CD4-positive, alpha-beta memory T cell (primary cell): Measurements from ENCODE around the gene SCTR. TPM values are rescaled to one million over a fixed set of nuclear protein-coding genes. Genes with fewer than 3 reads are reported as not detected.
A peak's percentile ranks its signal among the peaks of the same experiment; 100 is the strongest.

Source experiments
- CTCF ChIA-PET: fragments of 350-600 bp; sonication (Branson Sonifier 250); formaldehyde crosslinking; loops from one replicate; lab custom pipeline; 2021; ENCODE audit warnings: inconsistent platforms; ENCODE audit not compliant: partially characterized antibody; lab: Charles Lee
- POLR2A ChIA-PET: fragments of 350-600 bp; sonication (Branson Sonifier 250); formaldehyde crosslinking; loops from one replicate; lab custom pipeline; 2021; ENCODE audit not compliant: partially characterized antibody; lab: Charles Lee
- DNase-seq, 5 donors: peaks; one replicate each; pipeline versions ENCODE4 v3.0.0 to v3.0.0-alpha.2; 2020 to 2022; ENCODE audit warnings: mixed read lengths in 1 of 5
- H3K27ac ChIP-seq: one replicate; pipeline ENCODE4 v1.7.0; 2013; ENCODE audit warnings: low read depth, low read length
- H3K27me3 ChIP-seq: 2 replicates; pipeline ENCODE4 v1.7.0; 2013; ENCODE audit warnings: mild to moderate bottlenecking, low read length, moderate library complexity; ENCODE audit not compliant: insufficient read depth
- H3K36me3 ChIP-seq: 2 replicates; pipeline ENCODE4 v1.7.0; 2013; ENCODE audit warnings: mild to moderate bottlenecking, low read length, moderate library complexity; ENCODE audit not compliant: insufficient read depth
- H3K4me1 ChIP-seq: 2 replicates; pipeline ENCODE4 v1.7.0; 2013; ENCODE audit warnings: mild to moderate bottlenecking, low read length, moderate library complexity; ENCODE audit not compliant: insufficient read depth
- H3K4me3 ChIP-seq, 2 donors: one replicate each; pipeline ENCODE4 v1.7.0; 2013; ENCODE audit warnings: low read length in 2 of 2, mild to moderate bottlenecking in 1 of 2
- H3K9me3 ChIP-seq, 2 donors: one replicate each; pipeline ENCODE4 v1.7.0; 2013; ENCODE audit warnings: low read length in 2 of 2, control low read depth in 1 of 2; ENCODE audit not compliant: control insufficient read depth in 1 of 2
- H3K27ac Mint-ChIP-seq, 7 donors: one replicate each; pipeline ENCODE4 v1.8.0; 2020 to 2021; ENCODE audit warnings: mixed read lengths in 7 of 7, mild to moderate bottlenecking in 6 of 7, inconsistent platforms in 3 of 7, moderate library complexity in 3 of 7
- H3K27me3 Mint-ChIP-seq, 2 donors: one replicate each; pipeline ENCODE4 v1.8.0; 2020 to 2021; ENCODE audit warnings: mixed read lengths in 2 of 2
- H3K36me3 Mint-ChIP-seq, 2 donors: one replicate each; pipeline ENCODE4 v1.8.0; 2020 to 2021; ENCODE audit warnings: mixed read lengths in 2 of 2, inconsistent platforms in 1 of 2, mild to moderate bottlenecking in 1 of 2
- H3K4me1 Mint-ChIP-seq, 4 donors: one replicate each; pipeline ENCODE4 v1.8.0; 2020 to 2021; ENCODE audit warnings: mixed read lengths in 4 of 4, mild to moderate bottlenecking in 1 of 4
- H3K4me3 Mint-ChIP-seq, 8 donors: one replicate each; pipeline ENCODE4 v1.8.0; 2020 to 2021; ENCODE audit warnings: mixed read lengths in 8 of 8, mild to moderate bottlenecking in 7 of 8, moderate library complexity in 6 of 8, inconsistent platforms in 3 of 8
- H3K9me3 Mint-ChIP-seq, 8 donors: one replicate each; pipeline ENCODE4 v1.8.0; 2020 to 2021; ENCODE audit warnings: mixed read lengths in 8 of 8, mild to moderate bottlenecking in 5 of 8, inconsistent platforms in 3 of 8, moderate library complexity in 1 of 8
- intact Hi-C: fragments of 100-400 bp; cut with micrococcal nuclease; formaldehyde crosslinking; loops from one replicate; pipeline ENCODE4 v1.15.1; 2023
- polyA plus RNA-seq, 2 donors: library from polyadenylated mRNA; unstranded; fragments of 300-500 nt; fragmentation: Illumina TruSeq; gene quantifications; one replicate each; pipeline ENCODE4 v1.2.3, GENCODE V29; 2021
- total RNA-seq, 2 experiments: library from RNA; stranded (reverse); gene quantifications; one replicate each; pipeline ENCODE4 v1.2.3, GENCODE V29; 2021

Gene SCTR
- total and polyA plus RNA-seq, 4 experiments from 2014 or later, result not detected

DNA sequence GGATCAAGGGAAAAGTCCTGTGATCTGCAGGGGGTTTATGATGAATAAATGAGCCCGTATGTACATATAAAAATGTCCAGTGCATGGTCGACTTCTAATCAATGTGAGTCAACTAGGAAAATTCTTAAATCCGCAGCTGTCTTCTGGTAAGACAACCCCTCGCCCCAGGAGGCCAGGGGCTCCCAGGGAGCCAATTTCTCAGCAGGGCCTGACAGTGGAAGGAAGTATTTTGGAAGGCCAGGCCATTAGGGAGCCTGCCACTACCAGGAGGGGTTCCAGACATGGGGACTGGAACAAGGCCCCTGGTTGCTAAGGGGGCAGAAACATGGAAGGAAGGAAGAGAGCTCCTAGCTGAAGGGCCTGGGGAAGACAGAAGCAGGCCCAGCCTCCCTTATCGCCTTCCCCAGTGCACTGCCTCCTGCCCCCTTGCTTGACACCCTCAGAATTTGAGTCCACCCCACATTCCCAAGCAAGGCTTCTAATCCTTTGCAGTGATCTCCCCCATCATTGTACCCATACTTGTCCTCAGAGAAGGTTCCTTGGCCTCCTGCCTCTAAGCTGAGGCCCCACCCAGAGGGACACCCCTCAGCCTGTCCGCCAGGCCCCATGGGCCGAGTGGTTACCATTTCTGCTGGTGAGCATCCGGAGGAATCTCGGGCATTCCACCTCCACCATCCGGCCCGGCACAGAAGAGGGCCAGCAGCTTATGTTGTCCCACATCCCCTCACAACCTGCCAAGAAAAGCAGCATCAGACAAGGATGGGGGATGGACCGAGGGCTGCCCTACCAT is 45.9 kb downstream of the SCTR start:
- intact Hi-C loops, result loop anchor here (5.0 kb wide), 2 partner anchors 71 to 1256 kb away; no protein-coding TSS in a partner anchor
- no peaks in the 10 kb centered on the region for H3K4me1 Mint-ChIP-seq

DNA sequence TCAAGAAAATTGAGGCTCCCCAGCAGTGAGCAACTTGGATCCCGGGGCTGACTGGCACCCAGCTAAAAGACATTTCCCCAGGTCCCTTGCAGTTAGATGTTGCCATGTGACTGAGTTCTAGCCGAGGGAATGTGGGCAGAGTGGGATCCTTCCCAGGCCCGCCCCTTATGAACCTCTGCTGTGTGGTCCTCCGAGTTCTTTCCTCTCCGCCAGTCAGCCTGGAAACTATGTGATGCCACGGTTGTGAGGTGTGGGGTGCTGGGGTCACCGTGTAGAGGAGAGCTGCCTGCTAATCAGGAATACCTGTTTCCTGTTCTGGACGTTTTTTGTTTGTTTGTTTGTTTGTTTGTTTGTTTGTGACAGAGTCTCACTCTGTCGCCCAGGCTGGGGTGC is 47.2 kb downstream of the SCTR start:
- H3K9me3 ChIP-seq, result no peaks in the 10 kb centered on the region
- Mint-ChIP-seq H3K4me3 (no peak overlapping the region), H3K9me3 (no peaks in the 10 kb centered on the region), H3K27me3 (peaks cover 5 to 8% of the 10 kb centered on the region in 2 donors), H3K4me1 (no peaks in the 10 kb centered on the region), H3K36me3 (no peaks in the 10 kb centered on the region), H3K27ac (no peak overlapping the region)
- H3K36me3 ChIP-seq, result no peaks in the 10 kb centered on the region
- intact Hi-C loops, result loop anchor here (5.0 kb wide), 2 partner anchors 70 to 1255 kb away; no protein-coding TSS in a partner anchor
- ChIA-PET CTCF (interaction anchor here (0.9 to 1.3 kb wide), 3 partner anchors 9 to 595 kb away, joined by 3 to 13 read pairs (median 3); no protein-coding TSS in a partner anchor), POLR2A (no interaction called here)
- H3K4me3 ChIP-seq, result no peak overlapping the region
- no peaks in the 10 kb centered on the region for H3K27me3 ChIP-seq
- no peak for DNase-seq
- H3K4me1 ChIP-seq, result no peaks in the 10 kb centered on the region
- no peak overlapping the region for H3K27ac ChIP-seq

More for the DNA sequence above, 45.9 kb downstream of the SCTR start:
- Mint-ChIP-seq H3K9me3 (no peaks in the 10 kb centered on the region), H3K27ac (no peak overlapping the region), H3K4me3 (no peak overlapping the region), H3K36me3 (no peaks in the 10 kb centered on the region), H3K27me3 (peaks cover 4 to 8% of the 10 kb centered on the region in 2 donors)
- DNase-seq, result no peak
- H3K9me3 ChIP-seq, result no peaks in the 10 kb centered on the region
- H3K27me3 ChIP-seq, result no peaks in the 10 kb centered on the region
- H3K4me1 ChIP-seq, result no peaks in the 10 kb centered on the region
- H3K36me3 ChIP-seq, result no peaks in the 10 kb centered on the region
- no peak overlapping the region for H3K27ac ChIP-seq
- ChIA-PET CTCF (interaction anchor here (1.4 to 2.9 kb wide), 2 partner anchors 14 to 596 kb away, joined by 6 to 8 read pairs; no protein-coding TSS in a partner anchor), POLR2A (no interaction called here)
- H3K4me3 ChIP-seq, result no peak overlapping the region

DNA sequence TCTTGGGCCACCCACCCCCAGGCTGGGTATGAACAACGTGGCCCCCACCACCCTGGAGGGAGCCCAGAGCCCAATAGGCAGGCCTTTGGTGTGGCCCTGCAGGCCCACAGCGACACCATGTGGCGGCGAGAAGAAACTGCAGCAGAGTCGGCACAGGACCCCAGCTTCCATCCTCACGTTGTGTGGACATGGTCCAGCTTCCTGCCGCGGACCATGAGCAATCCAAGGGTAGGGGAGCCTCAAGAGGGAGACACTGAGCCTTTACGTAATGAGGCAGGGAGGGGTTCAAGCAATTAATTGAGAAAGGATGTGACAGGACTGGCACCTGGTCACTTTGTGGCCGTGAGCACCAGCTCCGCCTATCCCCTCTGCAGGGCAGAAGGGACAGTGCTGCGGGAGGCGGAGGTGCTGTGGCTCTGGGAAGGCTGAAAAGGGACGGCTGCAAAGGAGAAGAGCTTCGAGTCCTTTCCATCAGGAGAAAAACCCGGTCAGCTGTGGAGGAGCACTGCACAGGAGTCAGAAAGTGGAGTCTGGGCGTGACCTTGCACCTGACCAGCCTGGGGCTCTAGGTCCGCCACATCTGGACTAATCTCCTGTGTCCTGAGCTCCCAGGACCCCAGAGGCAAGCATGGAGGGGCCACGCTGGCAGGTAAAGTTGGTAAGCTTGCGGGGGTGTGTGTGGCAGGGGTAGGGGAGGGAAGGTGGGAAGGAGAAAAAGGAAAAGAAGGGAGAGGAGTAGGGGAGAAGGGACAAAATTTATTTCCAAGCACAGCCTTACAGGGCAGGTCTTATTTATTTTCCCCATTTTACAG is 47.8 kb downstream of the SCTR start:
- ChIA-PET CTCF (interaction anchor here (0.9 to 1.3 kb wide), 4 partner anchors 8 to 594 kb away, joined by 3 to 13 read pairs (median 3); no protein-coding TSS in a partner anchor), POLR2A (no interaction called here)
- Histone ChIP-seq H3K4me1 (no peaks in the 10 kb centered on the region), H3K4me3 (no peak overlapping the region), H3K9me3 (no peaks in the 10 kb centered on the region), H3K36me3 (no peaks in the 10 kb centered on the region), H3K27ac (no peak overlapping the region), H3K27me3 (no peaks in the 10 kb centered on the region)
- Mint-ChIP-seq H3K27ac (no peak overlapping the region), H3K4me1 (no peaks in the 10 kb centered on the region), H3K9me3 (no peaks in the 10 kb centered on the region), H3K4me3 (no peak overlapping the region), H3K27me3 (peaks cover 8% of the 10 kb centered on the region in 2 donors), H3K36me3 (no peaks in the 10 kb centered on the region)
- intact Hi-C loops, result loop anchor here (5.0 kb wide), 2 partner anchors 69 to 1254 kb away; no protein-coding TSS in a partner anchor
- peak in 4 of 5 donors; percentile 9 to 19 (median 12) for DNase-seq

DNA sequence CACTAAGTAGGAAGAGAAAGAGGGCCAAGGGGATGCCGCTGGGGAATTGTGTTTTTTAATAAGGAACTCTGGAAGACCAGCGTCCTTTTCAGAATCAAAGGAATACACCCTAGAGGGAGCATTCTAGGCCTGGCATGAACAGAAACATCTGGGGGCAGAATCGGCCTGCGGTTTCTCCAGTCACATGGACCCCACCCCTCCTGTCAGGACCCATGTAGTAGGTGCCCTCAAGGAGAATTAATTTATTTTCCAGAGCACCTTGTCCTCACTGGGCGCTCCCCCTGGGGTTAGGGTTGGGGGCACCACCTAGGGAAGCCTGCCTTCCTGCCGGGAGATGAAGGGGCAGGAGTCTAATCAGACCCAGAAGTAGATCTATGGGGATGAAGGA is 48.4 kb downstream of the SCTR start:
- no peaks in the 10 kb centered on the region for H3K9me3 Mint-ChIP-seq
- DNase-seq, result no peak
- no peaks in the 10 kb centered on the region for H3K4me1 Mint-ChIP-seq
- H3K4me3 ChIP-seq, result no peak overlapping the region
- no peaks in the 10 kb centered on the region for H3K4me1 ChIP-seq
- H3K36me3 ChIP-seq, result no peaks in the 10 kb centered on the region
- CTCF ChIA-PET, result interaction anchor here (1.0 to 1.3 kb wide), 2 partner anchors 20 to 594 kb away, joined by 3 to 13 read pairs; no protein-coding TSS in a partner anchor
- intact Hi-C loops, result loop anchor here (5.0 kb wide), 2 partner anchors 69 to 1254 kb away; no protein-coding TSS in a partner anchor
- H3K27ac ChIP-seq, result no peak overlapping the region
- POLR2A ChIA-PET, result no interaction called here
- H3K9me3 ChIP-seq, result no peaks in the 10 kb centered on the region
- H3K27ac Mint-ChIP-seq, result no peak overlapping the region
- H3K4me3 Mint-ChIP-seq, result no peak overlapping the region
- H3K27me3 Mint-ChIP-seq, result peaks cover 6 to 8% of the 10 kb centered on the region in 2 donors
- H3K36me3 Mint-ChIP-seq, result no peaks in the 10 kb centered on the region
- no peaks in the 10 kb centered on the region for H3K27me3 ChIP-seq

DNA sequence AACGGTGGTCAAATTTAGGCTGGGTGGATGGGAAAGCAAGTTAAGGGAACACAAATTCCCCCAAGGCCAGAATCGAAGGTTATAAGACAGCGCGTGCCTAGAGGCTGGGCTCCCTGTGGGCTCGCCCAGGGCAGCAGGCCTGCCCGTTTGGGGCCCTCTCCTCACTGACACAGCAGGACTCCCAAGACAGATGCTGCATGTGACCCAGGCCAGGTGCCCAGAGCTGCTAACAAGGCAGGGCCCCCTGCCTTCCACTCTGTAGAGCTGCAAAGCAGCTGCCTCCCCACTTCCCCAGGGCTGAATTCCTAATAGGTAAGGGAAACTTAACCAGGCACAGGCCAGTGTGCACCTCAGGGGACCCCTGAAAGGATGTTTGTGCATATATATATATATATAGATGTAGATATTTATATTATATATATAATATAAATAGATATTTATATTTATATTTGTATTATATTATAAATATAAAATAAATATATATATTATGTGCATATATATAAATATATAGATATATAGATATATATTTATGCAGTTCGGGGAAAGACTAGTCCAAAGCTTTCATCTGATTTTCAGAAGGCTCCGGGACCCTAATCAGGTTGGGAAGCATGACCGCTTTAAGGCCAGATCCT is 48.9 kb downstream of the SCTR start:
- no peak for DNase-seq
- H3K9me3 Mint-ChIP-seq, result no peaks in the 10 kb centered on the region
- H3K4me1 Mint-ChIP-seq, result no peaks in the 10 kb centered on the region
- H3K4me3 Mint-ChIP-seq, result no peak overlapping the region
- H3K27me3 ChIP-seq, result no peaks in the 10 kb centered on the region
- no peaks in the 10 kb centered on the region for H3K36me3 Mint-ChIP-seq
- POLR2A ChIA-PET, result no interaction called here
- no peak overlapping the region for H3K27ac Mint-ChIP-seq
- H3K36me3 ChIP-seq, result no peaks in the 10 kb centered on the region
- no peaks in the 10 kb centered on the region for H3K9me3 ChIP-seq
- H3K27ac ChIP-seq, result no peak overlapping the region
- intact Hi-C loops, result loop anchor here (5.0 kb wide), 2 partner anchors 68 to 1253 kb away; no protein-coding TSS in a partner anchor
- H3K27me3 Mint-ChIP-seq, result peaks cover 6 to 8% of the 10 kb centered on the region in 2 donors
- H3K4me3 ChIP-seq, result no peak overlapping the region
- no peaks in the 10 kb centered on the region for H3K4me1 ChIP-seq
- CTCF ChIA-PET, result no interaction called here

DNA sequence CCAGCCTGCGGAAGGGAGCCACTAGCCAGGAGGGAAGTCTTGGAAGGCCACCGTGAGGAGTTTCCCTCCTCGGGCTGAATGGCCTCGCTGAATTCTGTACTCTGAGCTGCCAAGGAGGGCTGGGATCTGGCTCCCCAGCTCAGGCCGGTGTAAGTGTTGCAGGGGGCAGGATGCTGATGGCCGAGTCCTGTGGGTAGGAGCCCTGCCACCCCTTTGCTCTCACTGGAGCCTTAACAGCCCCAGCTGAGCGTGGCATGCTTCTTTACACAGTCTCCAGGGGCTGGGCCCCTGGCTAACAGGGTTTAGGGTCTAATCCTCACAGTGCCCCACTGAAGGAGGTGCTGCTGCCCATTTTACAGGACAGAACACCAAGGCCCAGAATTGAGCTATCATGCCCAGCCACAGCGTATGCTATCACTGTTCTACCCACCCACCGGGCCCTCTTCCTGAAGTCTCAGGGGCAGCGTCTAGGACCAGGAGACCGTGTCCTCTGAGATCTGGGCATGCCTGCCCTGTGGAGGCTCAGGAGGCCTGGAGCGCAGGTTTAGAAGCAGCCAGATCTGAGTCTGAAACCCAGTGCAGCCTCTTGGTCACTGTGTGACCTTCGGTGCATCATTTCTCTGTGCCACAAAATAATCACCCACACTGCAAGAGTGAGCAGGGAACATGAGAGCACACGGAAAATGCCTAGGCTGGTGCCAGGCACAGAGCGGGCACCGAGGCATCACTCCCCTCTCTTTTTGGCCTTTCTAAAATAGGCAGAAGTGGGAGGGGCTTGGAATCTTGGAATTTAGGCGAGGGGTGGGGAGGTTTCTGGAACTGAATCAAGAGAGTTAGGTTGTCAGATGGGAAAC is 49.7 kb downstream of the SCTR start:
- ChIA-PET POLR2A (no interaction called here), CTCF (no interaction called here)
- Histone ChIP-seq H3K4me3 (no peak overlapping the region), H3K27ac (no peak overlapping the region), H3K36me3 (no peaks in the 10 kb centered on the region), H3K27me3 (no peaks in the 10 kb centered on the region), H3K9me3 (no peaks in the 10 kb centered on the region), H3K4me1 (no peaks in the 10 kb centered on the region)
- H3K9me3 Mint-ChIP-seq, result no peaks in the 10 kb centered on the region
- no peaks in the 10 kb centered on the region for H3K4me1 Mint-ChIP-seq
- H3K4me3 Mint-ChIP-seq, result no peak overlapping the region
- intact Hi-C loops, result loop anchor here (5.0 kb wide), 2 partner anchors 67 to 1252 kb away; no protein-coding TSS in a partner anchor
- H3K27ac Mint-ChIP-seq, result no peak overlapping the region
- DNase-seq, result no peak
- H3K36me3 Mint-ChIP-seq, result no peaks in the 10 kb centered on the region
- peaks cover 6 to 8% of the 10 kb centered on the region in 2 donors for H3K27me3 Mint-ChIP-seq
